Thoracic aorta (tissue), 2 donors: ENCODE data around the gene E2F1. TPM values are rescaled to one million over a fixed set of nuclear protein-coding genes. Genes with fewer than 3 reads are reported as not detected.

ENCODE experiments used
- ATAC-seq: fragments of 150-250 bp; one replicate; pipeline ENCODE4 v1.8.0; 2017; ENCODE audit warnings: low read depth; ENCODE audit not compliant: insufficient number of reproducible peaks, low FRiP score
- DNase-seq: peaks from one replicate; pipeline ENCODE4 v3.0.0-alpha.2; 2020; ENCODE audit warnings: low spot score
- H3K27ac ChIP-seq, 2 donors: fragments of 200-600 bp; sonication (generic); 1 replicate in 1 of 2; 2 replicates in 1 of 2; pipeline ENCODE4 v1.5.1; 2016; ENCODE audit warnings: mild to moderate bottlenecking in 2 of 2, moderate library complexity in 2 of 2
- H3K27me3 ChIP-seq: fragments of 200-600 bp; sonication (generic); replicated peaks from 2 replicates; pipeline ENCODE4 v1.6.0; 2016; ENCODE audit warnings: mild to moderate bottlenecking; ENCODE audit not compliant: insufficient read depth
- H3K36me3 ChIP-seq: fragments of 200-600 bp; sonication (generic); one replicate; pipeline ENCODE4 v1.5.1; 2016
- H3K4me1 ChIP-seq, 2 donors: fragments of 200-600 bp; sonication (generic); 1 replicate in 1 of 2; 2 replicates in 1 of 2; pipeline versions ENCODE4 v1.5.1 to v1.6.0; 2016; ENCODE audit warnings: low read depth in 2 of 2, mild to moderate bottlenecking in 1 of 2; ENCODE audit not compliant: control insufficient read depth in 1 of 2
- H3K4me3 ChIP-seq: fragments of 200-600 bp; sonication (generic); 2 replicates; pipeline ENCODE4 v1.5.1; 2016; ENCODE audit warnings: mild to moderate bottlenecking
- H3K9me3 ChIP-seq: fragments of 200-600 bp; sonication (generic); 2 replicates; pipeline ENCODE4 v1.5.1; 2016
- CTCF ChIP-seq: fragments of 200-600 bp; sonication (generic); IDR thresholded peaks from one replicate; pipeline ENCODE4 v1.5.1; 2019; ENCODE audit warnings: antibody characterized with exemption
- total RNA-seq, 2 donors: library from RNA; depleted of rRNA; stranded (reverse); fragments of >200 nt; gene quantifications; one replicate each; pipeline versions ENCODE4 v1.1.0 to v1.2.3, GENCODE V29; 2016

E2F1 gene
- total RNA-seq, 2 donors from 2014 or later: 0.68 to 0.92 TPM

DNA sequence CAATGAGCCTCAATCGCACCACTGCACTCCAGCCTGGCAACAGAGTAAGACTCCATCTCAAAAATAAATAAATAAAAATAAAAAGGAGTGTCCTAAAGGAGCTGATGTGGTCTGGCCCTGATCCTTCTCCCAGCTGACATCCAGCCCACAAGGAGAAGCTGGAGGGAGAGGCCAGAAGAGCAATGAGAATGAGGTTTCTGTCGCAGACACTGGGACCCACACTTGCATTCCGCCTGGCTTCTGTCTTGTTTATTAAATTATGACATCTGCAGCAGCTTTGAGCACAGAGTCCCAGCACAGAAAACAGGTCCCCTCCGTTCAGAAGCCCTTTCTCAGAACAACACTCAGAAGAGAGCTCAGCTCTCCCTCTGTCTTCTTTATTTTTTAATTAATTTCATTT is 10.3 kb upstream of the E2F1 start:
- H3K9me3 ChIP-seq: no peaks in the 10 kb centered on the region
- no peak overlapping the region for H3K4me3 ChIP-seq
- no peak overlapping the region for H3K27ac ChIP-seq
- DNase-seq (no peak), ATAC-seq (no peak)
- no peaks in the 10 kb centered on the region for H3K27me3 ChIP-seq
- no peak for TF ChIP-seq CTCF
- H3K36me3 ChIP-seq: no peaks in the 10 kb centered on the region
- H3K4me1 ChIP-seq: peaks cover 20 to 46% of the 10 kb centered on the region in 2 donors

- no peak for DNase-seq
- no peaks in the 10 kb centered on the region for H3K9me3 ChIP-seq
- no peak for TF ChIP-seq CTCF
These were observed 8.4 kb upstream of the E2F1 start for GRCh38 chr20:33694639-33695012.

DNA sequence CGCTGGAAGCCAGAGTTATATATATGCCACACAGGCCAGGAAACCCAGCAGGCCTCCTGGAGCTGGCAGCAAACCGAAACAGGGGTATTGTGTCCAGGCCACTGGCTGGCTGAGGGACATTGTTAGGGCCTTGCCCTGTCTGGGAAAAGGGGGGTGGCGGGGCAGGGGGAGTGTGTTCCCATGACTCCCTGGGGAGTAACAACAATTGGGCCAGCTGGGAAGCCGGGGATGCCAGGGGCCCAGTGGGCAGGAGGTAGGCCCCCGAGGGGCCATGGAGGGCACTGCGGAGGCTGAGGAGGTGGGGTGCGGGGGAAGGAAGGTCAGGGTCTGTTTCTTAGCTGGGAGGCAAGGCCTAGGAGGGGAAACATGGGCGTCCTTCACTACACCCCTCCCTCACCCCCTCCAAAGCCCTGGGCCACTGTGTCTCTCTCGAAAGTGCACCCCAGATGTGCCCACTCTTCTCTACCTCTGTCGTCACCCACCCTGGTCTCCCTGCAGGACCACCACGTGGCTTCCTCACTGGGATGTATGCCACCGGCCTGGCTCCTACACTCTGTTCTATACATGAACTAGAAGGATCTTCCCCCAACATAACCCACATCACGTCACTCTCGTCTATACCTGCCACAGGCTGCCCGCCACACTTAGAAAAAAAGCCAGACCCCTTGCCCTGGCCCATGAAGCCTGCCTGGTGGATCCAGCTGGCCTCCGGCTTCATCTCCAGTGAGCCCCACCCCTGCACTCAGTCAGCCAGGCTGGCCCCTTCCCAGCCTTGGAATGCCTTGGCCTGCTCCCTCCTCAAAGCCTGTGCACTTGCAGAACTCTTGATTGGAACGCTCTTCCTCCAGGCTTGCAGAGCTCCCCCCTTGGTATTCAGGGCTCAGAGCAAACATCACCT is 7.8 kb upstream of the E2F1 start:
- Histone ChIP-seq H3K9me3 (no peaks in the 10 kb centered on the region), H3K4me1 (peaks cover 20 to 46% of the 10 kb centered on the region in 2 donors), H3K4me3 (no peak overlapping the region), H3K36me3 (no peaks in the 10 kb centered on the region), H3K27me3 (no peaks in the 10 kb centered on the region), H3K27ac (peak overlapping the region; percentile 83 to 85)
- no peak for TF ChIP-seq CTCF
- ATAC-seq (peak; percentile 21), DNase-seq (no peak)

More at GRCh38 chr20:33694639-33695012, 8.4 kb upstream of the E2F1 start:
- no peak overlapping the region for H3K4me3 ChIP-seq
- no peaks in the 10 kb centered on the region for H3K27me3 ChIP-seq
- H3K4me1 ChIP-seq: peaks cover 20 to 46% of the 10 kb centered on the region in 2 donors
- ATAC-seq: peak; percentile 29
- H3K27ac ChIP-seq: peak overlapping the region; percentile 83 to 85
- H3K36me3 ChIP-seq: no peaks in the 10 kb centered on the region

DNA sequence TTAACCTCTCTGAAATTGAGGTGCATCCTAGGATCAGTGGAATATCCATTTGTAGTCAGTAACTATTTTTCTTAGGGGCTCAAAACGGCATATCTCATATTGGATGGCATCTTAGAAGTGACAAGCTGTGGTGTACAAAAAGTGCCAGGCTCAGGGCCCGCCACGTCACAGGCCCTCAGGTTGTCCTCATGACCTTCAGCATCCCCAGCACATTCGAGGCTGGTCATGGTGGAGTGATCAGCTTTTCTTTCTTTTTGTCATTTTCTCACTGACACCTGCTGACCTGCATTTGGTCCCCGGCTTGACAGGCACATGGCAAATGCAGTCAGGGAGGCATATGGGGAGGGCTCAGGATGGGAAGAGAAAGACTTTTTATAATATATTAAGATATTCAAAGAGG is 7.1 kb upstream of the E2F1 start:
- Histone ChIP-seq H3K4me1 (peaks cover 20 to 46% of the 10 kb centered on the region in 2 donors), H3K4me3 (no peak overlapping the region), H3K27ac (peak overlapping the region; percentile 83 to 85), H3K27me3 (no peaks in the 10 kb centered on the region), H3K9me3 (no peaks in the 10 kb centered on the region), H3K36me3 (no peaks in the 10 kb centered on the region)
- no peak for ATAC-seq
- no peak for TF ChIP-seq CTCF
- no peak for DNase-seq

DNA sequence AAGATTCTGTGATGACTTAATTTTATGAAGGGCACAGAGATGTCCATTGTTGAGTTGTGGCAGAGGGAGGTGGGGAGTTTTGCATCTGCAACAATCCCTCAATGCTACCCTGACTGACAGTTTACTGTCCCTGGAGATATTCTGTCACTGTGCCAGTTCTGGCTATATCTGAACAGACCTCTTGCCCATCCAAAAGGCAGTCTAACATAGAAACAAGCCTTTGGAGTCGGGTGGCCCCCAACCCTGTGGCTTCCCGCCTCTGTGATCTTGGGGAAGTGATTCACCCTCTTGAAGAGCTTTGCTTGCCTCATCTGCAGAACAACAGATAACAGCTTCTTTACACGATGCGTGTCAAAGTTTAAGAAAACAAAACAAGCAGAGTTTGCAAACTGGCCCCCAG is 3.8 kb upstream of the E2F1 start:
- Histone ChIP-seq H3K9me3 (no peaks in the 10 kb centered on the region), H3K27me3 (no peaks in the 10 kb centered on the region), H3K4me3 (no peak overlapping the region), H3K4me1 (peaks cover 19 to 33% of the 10 kb centered on the region in 2 donors), H3K36me3 (no peaks in the 10 kb centered on the region), H3K27ac (no peak overlapping the region)
- ATAC-seq: no peak
- no peak for TF ChIP-seq CTCF
- no peak for DNase-seq
